K562 (cell line): Measurements from ENCODE around the gene EPB41L4B.

Source experiments
- CBFA2T3 ChIP-seq: fragments of 450-650 bp; IDR thresholded peaks from 2 replicates; pipeline ENCODE4 v1.6.1; 2017
- CHD4 ChIP-seq: fragments of 200-600 bp; sonication (generic); IDR thresholded peaks from 3 replicates; pipeline ENCODE4 v1.6.1; 2012; ENCODE audit warnings: low read depth, mild to moderate bottlenecking, mixed read lengths, low read length, inconsistent platforms; ENCODE audit not compliant: insufficient read depth, insufficient replicate concordance, poor library complexity, severe bottlenecking
- SMARCC2 ChIP-seq: fragments of 450-650 bp; IDR thresholded peaks from 2 replicates; pipeline ENCODE4 v1.6.1; 2017; ENCODE audit warnings: antibody characterized with exemption, moderate library complexity, mild to moderate bottlenecking, low read depth
- SOX6 ChIP-seq: fragments of 450-650 bp; IDR thresholded peaks from 2 replicates; pipeline ENCODE4 v1.6.1; 2014; ENCODE audit warnings: mild to moderate bottlenecking
- TBP ChIP-seq: optimal IDR thresholded peaks from 2 replicates; pipeline ENCODE3; 2011; ENCODE audit warnings: low read depth, low read length, improper control_type of control experiment
- ZNF324 ChIP-seq: fragments of 250-450 bp; sonication (Bioruptor Pico); IDR thresholded peaks from 2 replicates; pipeline ENCODE4 v1.4.0; 2020; ENCODE audit warnings: mild to moderate bottlenecking
- TF ChIP-seq, protein P1 (sequence below), 2 experiments: fragments of 450-650 bp; conservative IDR thresholded peaks; 2 replicates each; pipeline ENCODE4 v1.6.1; 2017; ENCODE audit warnings: mild to moderate bottlenecking in 2 of 2, moderate library complexity in 2 of 2
- TF ChIP-seq, protein P2 (sequence below): sonication (generic); formaldehyde crosslinking; IDR thresholded peaks from 2 replicates; pipeline ENCODE4 v1.8.1; 2023; ENCODE audit warnings: mild to moderate bottlenecking, missing genetic modification reagents
- TF ChIP-seq, protein P3 (sequence below), 3 experiments: IDR thresholded peaks in 2 of 3; conservative IDR thresholded peaks in 1 of 3; 2 replicates each; pipeline ENCODE4 v1.5.1; 2011 to 2012; ENCODE audit warnings: low read length in 3 of 3, mild to moderate bottlenecking in 3 of 3, control low read depth in 2 of 3, improper control_type of control experiment in 1 of 3, inconsistent platforms in 1 of 3, low read depth in 1 of 3, mixed read lengths in 1 of 3, moderate library complexity in 1 of 3; ENCODE audit not compliant: insufficient read depth in 2 of 3

DNA sequence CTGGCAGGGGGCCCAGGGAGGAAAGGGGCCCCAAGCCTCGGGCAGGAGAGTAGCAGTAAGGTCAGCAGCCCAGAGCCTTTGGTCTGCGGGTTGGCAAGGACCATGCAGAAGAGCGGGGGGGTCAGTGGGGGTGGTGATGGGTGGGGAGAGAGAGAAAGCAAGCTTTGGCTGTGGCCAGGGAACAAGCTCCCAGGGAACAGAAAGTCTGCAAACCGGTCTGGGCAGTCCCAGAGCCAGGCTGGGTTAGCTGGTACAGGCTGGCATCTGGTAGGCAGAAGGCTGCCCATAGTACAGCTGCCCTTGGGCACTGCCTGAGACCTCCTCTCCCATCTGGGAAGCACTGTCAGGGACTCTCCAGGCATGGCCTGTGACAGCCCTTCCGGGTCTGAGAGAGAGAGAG is 10.5 kb upstream of the EPB41L4B start:
- TF ChIP-seq CBFA2T3 (no peak), CHD4 (no peak), TBP (no peak), ZNF324 (no peak), SOX6 (no peak), SMARCC2 (no peak)
- TF ChIP-seq, protein P1, sequence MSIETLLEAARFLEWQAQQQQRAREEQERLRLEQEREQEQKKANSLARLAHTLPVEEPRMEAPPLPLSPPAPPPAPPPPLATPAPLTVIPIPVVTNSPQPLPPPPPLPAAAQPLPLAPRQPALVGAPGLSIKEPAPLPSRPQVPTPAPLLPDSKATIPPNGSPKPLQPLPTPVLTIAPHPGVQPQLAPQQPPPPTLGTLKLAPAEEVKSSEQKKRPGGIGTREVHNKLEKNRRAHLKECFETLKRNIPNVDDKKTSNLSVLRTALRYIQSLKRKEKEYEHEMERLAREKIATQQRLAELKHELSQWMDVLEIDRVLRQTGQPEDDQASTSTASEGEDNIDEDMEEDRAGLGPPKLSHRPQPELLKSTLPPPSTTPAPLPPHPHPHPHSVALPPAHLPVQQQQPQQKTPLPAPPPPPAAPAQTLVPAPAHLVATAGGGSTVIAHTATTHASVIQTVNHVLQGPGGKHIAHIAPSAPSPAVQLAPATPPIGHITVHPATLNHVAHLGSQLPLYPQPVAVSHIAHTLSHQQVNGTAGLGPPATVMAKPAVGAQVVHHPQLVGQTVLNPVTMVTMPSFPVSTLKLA (conservative IDR thresholded peaks at IDR 0.05) = no peak
- TF ChIP-seq, protein P2, sequence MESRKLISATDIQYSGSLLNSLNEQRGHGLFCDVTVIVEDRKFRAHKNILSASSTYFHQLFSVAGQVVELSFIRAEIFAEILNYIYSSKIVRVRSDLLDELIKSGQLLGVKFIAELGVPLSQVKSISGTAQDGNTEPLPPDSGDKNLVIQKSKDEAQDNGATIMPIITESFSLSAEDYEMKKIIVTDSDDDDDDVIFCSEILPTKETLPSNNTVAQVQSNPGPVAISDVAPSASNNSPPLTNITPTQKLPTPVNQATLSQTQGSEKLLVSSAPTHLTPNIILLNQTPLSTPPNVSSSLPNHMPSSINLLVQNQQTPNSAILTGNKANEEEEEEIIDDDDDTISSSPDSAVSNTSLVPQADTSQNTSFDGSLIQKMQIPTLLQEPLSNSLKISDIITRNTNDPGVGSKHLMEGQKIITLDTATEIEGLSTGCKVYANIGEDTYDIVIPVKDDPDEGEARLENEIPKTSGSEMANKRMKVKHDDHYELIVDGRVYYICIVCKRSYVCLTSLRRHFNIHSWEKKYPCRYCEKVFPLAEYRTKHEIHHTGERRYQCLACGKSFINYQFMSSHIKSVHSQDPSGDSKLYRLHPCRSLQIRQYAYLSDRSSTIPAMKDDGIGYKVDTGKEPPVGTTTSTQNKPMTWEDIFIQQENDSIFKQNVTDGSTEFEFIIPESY = no peak
- TF ChIP-seq, protein P3, sequence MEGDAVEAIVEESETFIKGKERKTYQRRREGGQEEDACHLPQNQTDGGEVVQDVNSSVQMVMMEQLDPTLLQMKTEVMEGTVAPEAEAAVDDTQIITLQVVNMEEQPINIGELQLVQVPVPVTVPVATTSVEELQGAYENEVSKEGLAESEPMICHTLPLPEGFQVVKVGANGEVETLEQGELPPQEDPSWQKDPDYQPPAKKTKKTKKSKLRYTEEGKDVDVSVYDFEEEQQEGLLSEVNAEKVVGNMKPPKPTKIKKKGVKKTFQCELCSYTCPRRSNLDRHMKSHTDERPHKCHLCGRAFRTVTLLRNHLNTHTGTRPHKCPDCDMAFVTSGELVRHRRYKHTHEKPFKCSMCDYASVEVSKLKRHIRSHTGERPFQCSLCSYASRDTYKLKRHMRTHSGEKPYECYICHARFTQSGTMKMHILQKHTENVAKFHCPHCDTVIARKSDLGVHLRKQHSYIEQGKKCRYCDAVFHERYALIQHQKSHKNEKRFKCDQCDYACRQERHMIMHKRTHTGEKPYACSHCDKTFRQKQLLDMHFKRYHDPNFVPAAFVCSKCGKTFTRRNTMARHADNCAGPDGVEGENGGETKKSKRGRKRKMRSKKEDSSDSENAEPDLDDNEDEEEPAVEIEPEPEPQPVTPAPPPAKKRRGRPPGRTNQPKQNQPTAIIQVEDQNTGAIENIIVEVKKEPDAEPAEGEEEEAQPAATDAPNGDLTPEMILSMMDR (IDR thresholded peaks at IDR 0.05 in 2 of 3, conservative IDR thresholded peaks at IDR 0.05 in 1 of 3; ENCODE audit: insufficient read depth in 2 of 3, low read depth in 1 of 3, low read length in 3 of 3) = no peak
